Prostate gland (tissue), 2 donors: Measurements from ENCODE around the gene FAM81A. TPM values are rescaled to one million over a fixed set of nuclear protein-coding genes. Genes with fewer than 3 reads are reported as not detected.

Source experiments
- DNase-seq: peaks from one replicate; pipeline ENCODE4 v3.0.0-alpha.2; 2019; ENCODE audit warnings: low spot score
- H3K27ac ChIP-seq, 2 donors: fragments of 200-600 bp; sonication (generic); 2 replicates each; pipeline ENCODE4 v1.5.1; 2017 to 2019
- H3K27me3 ChIP-seq: fragments of 200-600 bp; sonication (generic); replicated peaks from 2 replicates; pipeline ENCODE4 v1.5.1; 2019; ENCODE audit not compliant: insufficient read depth
- H3K36me3 ChIP-seq, 2 donors: fragments of 200-600 bp; sonication (generic); 1 replicate in 1 of 2; 2 replicates in 1 of 2; pipeline versions ENCODE4 v1.5.1 to v1.8.1; 2017 to 2019
- H3K4me1 ChIP-seq: fragments of 200-600 bp; sonication (generic); replicated peaks from 2 replicates; pipeline ENCODE4 v1.5.1; 2019
- H3K4me3 ChIP-seq, 2 donors: fragments of 200-600 bp; sonication (generic); 2 replicates each; pipeline ENCODE4 v1.5.1; 2017 to 2019
- H3K9me3 ChIP-seq: fragments of 200-600 bp; sonication (generic); 2 replicates; pipeline ENCODE4 v1.5.1; 2017
- CTCF ChIP-seq, 4 experiments: fragments of 200-600 bp in 2 of 4; fragments of 450-650 bp in 2 of 4; sonication (generic) in 2 of 4; IDR thresholded peaks; 1 replicate in 3 of 4; 2 replicates in 1 of 4; pipeline ENCODE4 v1.5.1; 2016 to 2019; ENCODE audit warnings: antibody characterized with exemption in 4 of 4, mild to moderate bottlenecking in 2 of 4, moderate library complexity in 2 of 4
- POLR2A ChIP-seq: fragments of 450-650 bp; IDR thresholded peaks from one replicate; pipeline ENCODE4 v1.6.1; 2016; ENCODE audit warnings: antibody characterized with exemption, mild to moderate bottlenecking
- POLR2AphosphoS5 ChIP-seq: sonication (generic); formaldehyde crosslinking; IDR thresholded peaks from one replicate; pipeline ENCODE4 v1.6.1; 2017; ENCODE audit warnings: antibody characterized with exemption
- WGBS: methylation state at CpG from one replicate; pipeline ENCODE4 v1.1.5; 2018; 5-methylcytosine and 5-hydroxymethylcytosine counted together
- intact Hi-C: fragments of 100-400 bp; cut with DNase I; formaldehyde crosslinking; loops from one replicate; pipeline ENCODE4 v1.14.2; 2022
- total RNA-seq, 2 donors: library from RNA; depleted of rRNA; stranded (reverse); fragments of >200 nt; gene quantifications; one replicate each; pipeline ENCODE4 v1.1.0, GENCODE V29; 2016

The FAM81A gene
- total RNA-seq, 2 donors from 2014 or later: 1.8 to 10.6 TPM

GRCh38 chr15:59538494-59538893 lies 100.5 kb downstream of the FAM81A start:
- Histone ChIP-seq H3K27me3 (no peaks in the 10 kb centered on the region), H3K27ac (no peak overlapping the region), H3K4me1 (no peaks in the 10 kb centered on the region), H3K9me3 (no peaks in the 10 kb centered on the region), H3K4me3 (no peak overlapping the region), H3K36me3 (no peaks in the 10 kb centered on the region)
- 88% methylated on average over 3 of the region's 3 CpGs for WGBS
- DNase-seq: no peak
- TF ChIP-seq CTCF (IDR thresholded peaks at IDR 0.05): no peak
- TF ChIP-seq POLR2A: no peak
- TF ChIP-seq POLR2AphosphoS5: no peak
- intact Hi-C loops: no loop called here

- intact Hi-C loops: no loop called here
- WGBS: 93% methylated on average over 3 of the region's 3 CpGs
- no peak overlapping the region for H3K4me3 ChIP-seq
- H3K27ac ChIP-seq: no peak overlapping the region
- H3K36me3 ChIP-seq: no peaks in the 10 kb centered on the region
- H3K4me1 ChIP-seq: no peaks in the 10 kb centered on the region
- TF ChIP-seq POLR2AphosphoS5 (no peak), POLR2A (no peak), CTCF (IDR thresholded peaks at IDR 0.05) (no peak)
- H3K27me3 ChIP-seq: no peaks in the 10 kb centered on the region
- DNase-seq: no peak
- H3K9me3 ChIP-seq: no peaks in the 10 kb centered on the region
Observed at GRCh38 chr15:59539799-59540198, 101.8 kb downstream of the FAM81A start.

- Histone ChIP-seq H3K36me3 (no peaks in the 10 kb centered on the region), H3K27me3 (no peaks in the 10 kb centered on the region), H3K9me3 (no peaks in the 10 kb centered on the region), H3K4me3 (no peak overlapping the region), H3K27ac (no peak overlapping the region), H3K4me1 (no peaks in the 10 kb centered on the region)
- intact Hi-C loops: no loop called here
- DNase-seq: no peak
- no peak for TF ChIP-seq CTCF (IDR thresholded peaks at IDR 0.05)
- no peak for TF ChIP-seq POLR2A
- TF ChIP-seq POLR2AphosphoS5: no peak
- WGBS: 37% methylated on average over 3 of the region's 3 CpGs
Observed at GRCh38 chr15:59540654-59541053, 102.7 kb downstream of the FAM81A start.

GRCh38 chr15:59541750-59542149 lies 103.8 kb downstream of the FAM81A start:
- 84% methylated on average over 8 of the region's 8 CpGs for WGBS
- no peak for DNase-seq
- H3K27ac ChIP-seq: no peak overlapping the region
- H3K4me3 ChIP-seq: no peak overlapping the region
- intact Hi-C loops: no loop called here
- TF ChIP-seq CTCF (IDR thresholded peaks at IDR 0.05) (no peak), POLR2AphosphoS5 (no peak), POLR2A (no peak)
- H3K4me1 ChIP-seq: no peaks in the 10 kb centered on the region
- no peaks in the 10 kb centered on the region for H3K27me3 ChIP-seq
- no peaks in the 10 kb centered on the region for H3K9me3 ChIP-seq
- no peaks in the 10 kb centered on the region for H3K36me3 ChIP-seq

GRCh38 chr15:59543721-59544547 lies 105.9 kb downstream of the FAM81A start:
- TF ChIP-seq POLR2AphosphoS5 (no peak), POLR2A (no peak), CTCF (IDR thresholded peaks at IDR 0.05) (no peak)
- Histone ChIP-seq H3K9me3 (no peaks in the 10 kb centered on the region), H3K4me3 (no peak overlapping the region), H3K27ac (no peak overlapping the region), H3K27me3 (no peaks in the 10 kb centered on the region), H3K36me3 (no peaks in the 10 kb centered on the region), H3K4me1 (no peaks in the 10 kb centered on the region)
- intact Hi-C loops: no loop called here
- WGBS: 75% methylated on average over 9 of the region's 9 CpGs
- no peak for DNase-seq
